GM12891 (cell line): ENCODE data around the gene SSTR3.

Experiments
- DNase-seq: peaks from one replicate; pipeline ENCODE4 v3.0.0; 2011; ENCODE audit warnings: low spot score; ENCODE audit not compliant: insufficient read length
- FAIRE-seq: peaks from 2 replicates; lab custom pipeline; 2011; peaks lifted over from hg19 to GRCh38; lab: Jason Lieb, UNC
- PAX5 ChIP-seq: IDR thresholded peaks from 2 replicates; pipeline ENCODE4 v1.6.1; 2011; ENCODE audit warnings: low read length, moderate library complexity, mild to moderate bottlenecking; ENCODE audit not compliant: insufficient read depth, severe bottlenecking
- POLR2A ChIP-seq: IDR thresholded peaks from 2 replicates; pipeline ENCODE4 v1.6.1; 2011; ENCODE audit warnings: low read depth, low read length, control low read depth
- POLR2AphosphoS5 ChIP-seq: IDR thresholded peaks from 2 replicates; pipeline ENCODE4 v1.6.1; 2011; ENCODE audit warnings: low read depth, low read length, control low read depth
- POU2F2 ChIP-seq: IDR thresholded peaks from 2 replicates; pipeline ENCODE4 v1.6.1; 2011; ENCODE audit warnings: low read depth, mild to moderate bottlenecking, control low read depth, low read length, moderate library complexity
- SPI1 ChIP-seq: IDR thresholded peaks from 2 replicates; pipeline ENCODE4 v1.6.1; 2011; ENCODE audit warnings: low read depth, low read length, control low read depth
- TAF1 ChIP-seq: IDR thresholded peaks from 2 replicates; pipeline ENCODE4 v1.6.1; 2011; ENCODE audit warnings: low read depth, low read length, control low read depth

SSTR3 gene

DNA sequence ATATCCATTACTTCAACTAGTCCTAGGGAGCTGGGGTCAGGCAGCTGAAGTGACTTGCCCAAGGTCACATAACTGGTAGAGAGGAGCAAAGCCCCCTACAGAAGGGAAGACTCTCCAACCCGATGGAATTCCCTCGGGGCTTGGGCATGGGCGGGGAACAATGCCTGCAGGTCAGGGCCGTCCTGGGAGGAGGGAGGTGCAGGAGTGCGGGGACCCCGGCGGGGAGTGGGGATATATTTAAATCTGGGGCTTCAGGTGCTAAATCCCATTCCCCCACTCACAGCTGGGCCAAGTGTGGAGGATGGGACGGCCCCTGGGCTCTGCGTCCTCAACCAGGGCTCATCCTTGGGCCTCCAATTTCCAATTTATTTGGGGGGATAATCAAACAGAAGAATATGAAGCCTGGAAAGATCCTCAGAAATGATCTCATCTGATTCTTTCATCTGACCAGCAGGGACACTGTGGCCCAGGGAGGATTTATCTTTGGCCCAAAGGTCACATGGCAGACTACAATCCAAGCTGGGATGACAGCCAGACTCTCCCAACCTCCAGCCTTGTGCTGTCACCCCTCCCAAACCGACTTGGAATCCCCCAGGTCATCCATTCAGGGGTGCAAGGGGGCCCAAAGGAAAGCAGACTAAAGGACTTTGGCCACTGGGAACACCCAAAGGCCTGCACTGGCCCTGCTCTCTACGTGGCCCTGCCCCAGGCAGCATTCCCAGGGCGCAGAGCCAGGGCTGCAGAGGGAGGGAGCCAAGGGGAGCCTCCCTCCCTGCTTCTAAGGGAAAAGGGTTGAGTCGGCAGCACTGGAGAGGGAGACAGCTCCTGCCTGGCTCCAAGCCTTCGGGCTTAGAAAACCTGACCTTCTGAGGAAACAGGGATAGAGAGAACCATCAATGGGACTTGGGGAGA is 15.5 kb downstream of the SSTR3 start:
- FAIRE-seq: no peak
- DNase-seq: no peak
- TF ChIP-seq POLR2A (no peak), POU2F2 (no peak), TAF1 (no peak), SPI1 (no peak), POLR2AphosphoS5 (no peak), PAX5 (no peak)

DNA sequence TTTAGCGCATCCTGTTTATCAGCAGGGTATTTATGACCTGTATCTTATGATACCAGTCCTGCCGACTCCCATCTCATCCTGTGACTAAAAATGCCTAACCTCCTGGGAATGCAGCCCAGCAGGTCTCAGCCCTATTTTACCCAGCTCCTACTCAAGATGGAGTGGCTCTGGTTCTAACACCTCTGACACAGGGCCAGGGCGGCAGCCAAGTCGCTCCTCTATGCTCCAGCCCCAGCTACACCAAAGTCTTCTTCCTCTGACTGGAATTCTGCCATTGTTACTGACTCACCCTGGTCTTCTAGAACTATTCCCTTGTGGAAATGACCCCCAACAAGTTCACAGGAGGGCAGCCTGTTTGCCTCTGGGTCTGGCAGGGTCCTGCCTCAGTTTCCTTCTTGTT is 16.4 kb downstream of the SSTR3 start:
- no peak for DNase-seq

DNA sequence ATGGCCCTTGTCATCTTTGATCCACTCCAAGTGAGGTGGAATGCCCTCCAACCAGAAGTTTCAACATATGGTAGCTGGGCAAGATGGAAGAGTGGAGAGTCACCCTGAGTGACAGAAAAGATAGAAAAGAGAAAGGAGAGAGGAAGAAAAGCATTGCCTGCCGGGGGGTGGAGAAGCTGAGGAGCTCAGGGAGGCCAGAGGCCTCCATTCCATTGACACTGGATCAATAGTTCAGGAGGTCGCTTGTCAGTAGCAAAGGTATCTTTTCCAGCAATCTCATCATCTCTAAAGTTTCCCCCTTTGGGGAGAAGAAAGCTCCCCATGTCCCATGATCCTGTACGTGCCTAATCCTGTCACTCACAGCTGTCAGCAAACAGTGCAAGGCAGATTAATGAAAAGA is 17.5 kb downstream of the SSTR3 start:
- DNase-seq (no peak), FAIRE-seq (no peak)
- TF ChIP-seq SPI1 (no peak), TAF1 (no peak), PAX5 (no peak), POLR2AphosphoS5 (no peak), POLR2A (no peak), POU2F2 (no peak)

More for the DNA sequence above, 16.4 kb downstream of the SSTR3 start:
- TF ChIP-seq PAX5 (no peak), TAF1 (no peak), SPI1 (no peak), POU2F2 (no peak), POLR2A (no peak), POLR2AphosphoS5 (no peak)
- FAIRE-seq: no peak

GRCh38 chr22:37193629-37194191 is 18.6 kb downstream of the SSTR3 start:
- no peak for TF ChIP-seq POLR2AphosphoS5
- TF ChIP-seq PAX5: no peak
- TF ChIP-seq TAF1: no peak
- no peak for TF ChIP-seq SPI1
- no peak for TF ChIP-seq POLR2A
- TF ChIP-seq POU2F2: no peak
- FAIRE-seq (no peak), DNase-seq (no peak)

- no peak for TF ChIP-seq SPI1
- DNase-seq (no peak), FAIRE-seq (no peak)
These were observed 19.5 kb downstream of the SSTR3 start for GRCh38 chr22:37192741-37193140.

DNA sequence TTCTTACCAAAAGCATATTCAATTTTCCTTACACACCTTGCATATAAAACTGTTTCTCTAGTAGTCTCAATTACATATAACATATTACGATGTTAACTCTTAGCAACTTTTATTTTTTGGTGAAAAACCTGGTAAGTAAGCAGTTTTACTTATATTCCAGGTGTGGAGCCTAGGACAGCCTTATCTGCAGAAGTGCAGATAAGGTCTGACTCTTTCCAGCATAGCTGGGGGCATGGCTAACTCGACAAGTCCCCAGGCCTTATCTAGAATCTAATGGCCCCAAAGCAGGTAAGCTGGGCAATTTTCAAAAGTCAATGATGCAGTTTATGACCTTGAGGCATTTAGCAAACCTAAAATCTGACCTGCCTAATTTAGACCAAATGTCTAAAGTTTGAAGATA is 20.1 kb downstream of the SSTR3 start:
- FAIRE-seq (no peak), DNase-seq (no peak)
- TF ChIP-seq PAX5 (no peak), SPI1 (no peak), POLR2A (no peak), TAF1 (no peak)

DNA sequence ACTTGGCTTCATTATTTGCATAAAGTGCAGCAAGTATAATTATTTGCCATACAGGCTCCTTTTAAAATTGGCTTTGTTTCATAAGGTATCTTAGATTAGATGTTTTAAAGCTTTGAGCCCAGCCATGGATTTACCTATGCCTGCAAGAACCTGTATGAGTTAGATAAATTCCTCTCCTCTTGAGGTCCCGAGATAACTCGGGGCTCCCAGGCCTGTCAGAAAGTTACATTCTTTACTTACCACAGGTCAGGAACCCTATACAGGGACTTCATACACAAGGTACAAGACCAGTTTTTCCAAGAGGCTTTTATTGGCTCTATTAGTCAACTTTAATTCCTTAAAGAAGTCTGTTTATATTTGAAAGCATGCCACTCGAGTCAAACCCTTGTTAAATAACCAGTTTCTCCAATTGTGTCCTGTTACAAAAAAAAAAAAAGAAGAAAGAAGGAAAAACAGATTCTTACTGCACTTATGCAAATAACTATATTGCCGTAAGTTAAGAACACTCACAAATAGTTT is 22.0 kb downstream of the SSTR3 start:
- no peak for FAIRE-seq
- TF ChIP-seq POU2F2: no peak
- TF ChIP-seq SPI1: no peak
- no peak for TF ChIP-seq POLR2A
- TF ChIP-seq TAF1: no peak
- DNase-seq: no peak

GRCh38 chr22:37188901-37189466 is 23.3 kb downstream of the SSTR3 start:
- TF ChIP-seq POLR2AphosphoS5 (no peak), SPI1 (no peak), POU2F2 (no peak), POLR2A (no peak), TAF1 (no peak), PAX5 (no peak)
- no peak for FAIRE-seq
- no peak for DNase-seq

- TF ChIP-seq POU2F2: no peak
- TF ChIP-seq TAF1: no peak
- TF ChIP-seq POLR2AphosphoS5: no peak
- no peak for TF ChIP-seq SPI1
- no peak for TF ChIP-seq POLR2A
- no peak for TF ChIP-seq PAX5
- DNase-seq (no peak), FAIRE-seq (no peak)
These were observed 24.2 kb downstream of the SSTR3 start, which contains the start of gene C1QTNF6 for GRCh38 chr22:37187891-37188761. TSS of gene C1QTNF6 (minus strand) at chr22:37188247. CDS start at chr22:37188213, 34 bp downstream.
